ENCODE data around the gene CLIC4.
"Not testable (repeated sequence)": the region's sequence is repeated elsewhere in the genome, so short reads cannot be mapped to it uniquely, and the experiment has no call there.

Gene CLIC4

GRCh38 chr1:24713176-24713575, 32.1 kb upstream of the CLIC4 start:
- no peak overlapping the region for H3K27ac ChIP-seq
- TF ChIP-seq CTCF (conservative IDR thresholded peaks at IDR 0.05), result no peak

GRCh38 chr1:24713736-24714135, 31.5 kb upstream of the CLIC4 start:
- no peak for TF ChIP-seq CTCF (conservative IDR thresholded peaks at IDR 0.05)
- H3K27ac ChIP-seq, result no peak overlapping the region

GRCh38 chr1:24714859-24715520, 30.3 kb upstream of the CLIC4 start:
- TF ChIP-seq CTCF (conservative IDR thresholded peaks at IDR 0.05), result no peak
- H3K27ac ChIP-seq, result no peak overlapping the region

GRCh38 chr1:24715658-24716057, 29.6 kb upstream of the CLIC4 start:
- no peak for TF ChIP-seq CTCF (conservative IDR thresholded peaks at IDR 0.05)
- H3K27ac ChIP-seq, result no peak overlapping the region

GRCh38 chr1:24717887-24718650, 27.2 kb upstream of the CLIC4 start:
- H3K27ac ChIP-seq, result no peak overlapping the region
- TF ChIP-seq CTCF (conservative IDR thresholded peaks at IDR 0.05), result no peak

- no peak for TF ChIP-seq CTCF (conservative IDR thresholded peaks at IDR 0.05)
- H3K27ac ChIP-seq, result no peak overlapping the region
Measured at GRCh38 chr1:24720152-24720551, 25.1 kb upstream of the CLIC4 start.

GRCh38 chr1:24721533-24721932, 23.7 kb upstream of the CLIC4 start:
- no peak overlapping the region for H3K27ac ChIP-seq
- no peak for TF ChIP-seq CTCF (conservative IDR thresholded peaks at IDR 0.05)

GRCh38 chr1:24722073-24723035, 22.9 kb upstream of the CLIC4 start:
- not testable (repeated sequence) for H3K27ac ChIP-seq

Measured in VCaP (cell line).